Panc1 (cell line): ENCODE results near the gene INO80. TPM values are rescaled to one million over a fixed set of nuclear protein-coding genes. Genes with fewer than 3 reads are reported as not detected.

Source experiments
- ATAC-seq: fragments of 200-7000 bp; cut with Tn5 transposase; 2 replicates; pipeline ENCODE4 v1.9.1; 2020; ENCODE audit warnings: mild to moderate bottlenecking, moderate library complexity
- BruUV-seq: library from RNA; stranded (reverse); fragments of 400-500 nt; replicated peaks from 2 replicates; lab custom pipeline; 2021; lab: Mats Ljungman, UMichigan
- CTCF ChIA-PET: fragments of 300-600 bp; sonication (Branson Sonifier 250); formaldehyde crosslinking; loops from one replicate; lab custom pipeline; 2022; ENCODE audit warnings: antibody characterized with exemption; lab: Charles Lee
- POLR2A ChIA-PET: fragments of 300-600 bp; sonication (Branson Sonifier 250); formaldehyde crosslinking; loops from one replicate; lab custom pipeline; 2022; ENCODE audit warnings: antibody characterized with exemption; lab: Charles Lee
- DNase-seq: peaks from one replicate; pipeline ENCODE4 v3.0.0-alpha.2; 2010; ENCODE audit warnings: low read depth, low spot score
- H3K27ac ChIP-seq: 2 replicates; pipeline ENCODE4 v1.5.1; 2011; ENCODE audit warnings: mild to moderate bottlenecking, low read length, inconsistent platforms
- H3K27me3 ChIP-seq: fragments of 200-500 bp; sonication (Bioruptor generic); 2 replicates; pipeline ENCODE4 v1.6.0; 2014; ENCODE audit warnings: low read length, inconsistent platforms; ENCODE audit not compliant: control insufficient read depth, insufficient read depth
- H3K36me3 ChIP-seq: fragments of 200-500 bp; sonication (Bioruptor generic); 2 replicates; pipeline ENCODE4 v1.5.1; 2014; ENCODE audit warnings: inconsistent platforms, mild to moderate bottlenecking, low read length, moderate library complexity; ENCODE audit not compliant: control insufficient read depth, insufficient read depth
- H3K4me1 ChIP-seq: 2 replicates; pipeline ENCODE4 v1.5.1; 2011; ENCODE audit warnings: inconsistent platforms, mild to moderate bottlenecking, low read length, moderate library complexity; ENCODE audit not compliant: control insufficient read depth, insufficient read depth
- H3K4me3 ChIP-seq, 2 experiments: 2 replicates each; pipeline ENCODE4 v1.5.1; 2011 to 2012; ENCODE audit warnings: low read depth in 2 of 2, low read length in 2 of 2, mild to moderate bottlenecking in 2 of 2, inconsistent platforms in 1 of 2, moderate library complexity in 1 of 2
- H3K9me3 ChIP-seq: fragments of 200-500 bp; sonication (Bioruptor generic); 2 replicates; pipeline ENCODE4 v1.5.1; 2014; ENCODE audit warnings: low read depth, mild to moderate bottlenecking, inconsistent platforms, low read length, moderate library complexity; ENCODE audit not compliant: control insufficient read depth, insufficient read depth
- CTCF ChIP-seq: fragments of 450-650 bp; IDR thresholded peaks from 2 replicates; pipeline ENCODE4 v1.5.1; 2017; ENCODE audit warnings: mild to moderate bottlenecking
- POLR2AphosphoS5 ChIP-seq: IDR thresholded peaks from 2 replicates; pipeline ENCODE4 v1.6.1; 2012; ENCODE audit warnings: mild to moderate bottlenecking, low read depth, low read length, moderate library complexity
- REST ChIP-seq, 2 experiments: IDR thresholded peaks; 2 replicates each; pipeline ENCODE4 v1.6.1; 2011 to 2012; ENCODE audit warnings: low read depth in 2 of 2, control low read depth in 1 of 2, low read length in 1 of 2, mild to moderate bottlenecking in 1 of 2, moderate library complexity in 1 of 2; ENCODE audit not compliant: insufficient read depth in 1 of 2
- SIN3A ChIP-seq: IDR thresholded peaks from 2 replicates; pipeline ENCODE4 v1.6.1; 2012; ENCODE audit warnings: low read depth, mild to moderate bottlenecking, low read length, moderate library complexity, borderline replicate concordance; ENCODE audit not compliant: insufficient read depth
- TCF7L2 ChIP-seq: IDR thresholded peaks from 2 replicates; pipeline ENCODE4 v1.6.1; 2011; ENCODE audit warnings: mild to moderate bottlenecking, low read depth, low read length, inconsistent platforms
- in situ Hi-C: cut with HindIII; loops from 2 replicates; pipeline ENCODE4 v1.10.0; 2016; ENCODE audit warnings: low sequenced_read_pairs, low pct_unique_long_range_greater_than_20kb
- intact Hi-C: fragments of 100-400 bp; cut with micrococcal nuclease; formaldehyde crosslinking; loops from one replicate; pipeline ENCODE4 v1.10.0; 2022; ENCODE audit not compliant: unreplicated experiment
- total RNA-seq: library from RNA; stranded (reverse); gene quantifications from one replicate; pipeline ENCODE4 v1.2.1, GENCODE V29; 2021; ENCODE audit not compliant: unreplicated experiment

Gene INO80
- total RNA-seq, 1 experiment from 2014 or later, result 26.2 TPM

- TF ChIP-seq SIN3A, result no peak
- no peak for TF ChIP-seq POLR2AphosphoS5
- no peak for TF ChIP-seq REST (IDR thresholded peaks at IDR 0.05; ENCODE audit: insufficient read depth in 1 of 2, low read depth in 2 of 2, low read length in 1 of 2)
- no peak for TF ChIP-seq CTCF
- no peak for TF ChIP-seq TCF7L2
- in situ Hi-C loops (no loop called here), intact Hi-C loops (no loop called here)
- no peak overlapping the region for H3K4me3 ChIP-seq
- peaks cover 12% of the 10 kb centered on the region for H3K4me1 ChIP-seq
- DNase-seq (peak; percentile 90), ATAC-seq (peak; percentile 63)
- CTCF ChIA-PET, result no interaction called here
- no TSS peak for BruUV-seq
- POLR2A ChIA-PET, result no interaction called here
- no peaks in the 10 kb centered on the region for H3K9me3 ChIP-seq
- H3K27ac ChIP-seq, result no peak overlapping the region
- H3K27me3 ChIP-seq, result no peaks in the 10 kb centered on the region
- peaks cover 19% of the 10 kb centered on the region for H3K36me3 ChIP-seq
These were observed 116.9 kb downstream of the INO80 start for GRCh38 chr15:40999190-40999589.

- H3K36me3 ChIP-seq, result peaks cover 18% of the 10 kb centered on the region
- no TSS peak for BruUV-seq
These were observed 120.4 kb downstream of the INO80 start for GRCh38 chr15:40995656-40996055.

More at GRCh38 chr15:40995656-40996055, 120.4 kb downstream of the INO80 start:
- CTCF ChIA-PET, result no interaction called here
- Histone ChIP-seq H3K27me3 (no peaks in the 10 kb centered on the region), H3K27ac (no peak overlapping the region), H3K4me1 (no peaks in the 10 kb centered on the region), H3K9me3 (no peaks in the 10 kb centered on the region), H3K4me3 (no peak overlapping the region)
- in situ Hi-C loops (no loop called here), intact Hi-C loops (no loop called here)
- ATAC-seq (no peak), DNase-seq (no peak)
- POLR2A ChIA-PET, result no interaction called here
- TF ChIP-seq CTCF (no peak), TCF7L2 (no peak), REST (IDR thresholded peaks at IDR 0.05; ENCODE audit: insufficient read depth in 1 of 2, low read depth in 2 of 2, low read length in 1 of 2) (no peak), SIN3A (no peak)
